HG02973 (cell line): Measurements from ENCODE around the gene SFMBT2.
"Not testable (repeated sequence)": the region's sequence is repeated elsewhere in the genome, so short reads cannot be mapped to it uniquely, and the experiment has no call there.

Source experiments
- ATAC-seq: cut with Tn5 transposase; IDR thresholded peaks from one replicate; pipeline ENCODE4 v1.9.1; 2021; ENCODE audit warnings: moderate library complexity; ENCODE audit not compliant: unreplicated experiment

Gene SFMBT2

DNA sequence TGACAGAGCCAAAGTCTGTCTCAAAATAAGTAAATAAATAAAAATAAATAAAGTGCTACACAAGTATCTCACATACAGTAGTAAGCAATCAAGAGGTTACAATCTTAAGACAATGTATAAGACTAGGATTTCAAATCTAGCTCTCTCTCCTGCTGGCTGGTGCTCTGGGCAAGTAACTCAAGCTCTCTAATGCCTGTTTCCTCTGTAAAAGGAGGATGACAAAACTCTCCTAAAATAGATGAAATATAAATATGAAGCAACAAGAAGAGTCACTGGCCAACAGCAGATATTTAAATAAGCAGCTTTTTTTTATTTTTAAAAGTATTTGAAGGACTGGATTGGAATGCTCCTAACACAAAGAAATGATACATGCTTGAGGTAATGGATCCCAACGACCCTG, 7.2 kb downstream of the SFMBT2 start:
- no peak for ATAC-seq

DNA sequence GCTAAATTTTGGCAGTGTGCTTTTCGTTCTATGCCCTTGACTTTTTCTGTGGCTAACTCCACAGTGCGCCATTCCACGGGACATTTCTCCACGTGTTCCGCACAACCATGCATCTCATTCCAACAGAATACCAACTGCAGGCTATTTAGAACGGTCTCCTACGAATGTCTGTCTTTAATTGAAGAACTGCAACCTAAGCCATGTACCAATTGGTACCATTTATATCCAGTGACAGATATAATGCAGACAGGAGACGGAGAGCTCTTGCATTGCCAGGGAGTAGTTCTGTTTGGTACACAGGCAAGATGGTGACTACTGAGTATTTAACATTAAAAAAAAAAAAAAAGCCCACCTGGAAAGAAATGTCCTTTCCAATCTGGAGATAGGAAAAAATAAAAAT, 9.1 kb downstream of the SFMBT2 start:
- no peak for ATAC-seq

DNA sequence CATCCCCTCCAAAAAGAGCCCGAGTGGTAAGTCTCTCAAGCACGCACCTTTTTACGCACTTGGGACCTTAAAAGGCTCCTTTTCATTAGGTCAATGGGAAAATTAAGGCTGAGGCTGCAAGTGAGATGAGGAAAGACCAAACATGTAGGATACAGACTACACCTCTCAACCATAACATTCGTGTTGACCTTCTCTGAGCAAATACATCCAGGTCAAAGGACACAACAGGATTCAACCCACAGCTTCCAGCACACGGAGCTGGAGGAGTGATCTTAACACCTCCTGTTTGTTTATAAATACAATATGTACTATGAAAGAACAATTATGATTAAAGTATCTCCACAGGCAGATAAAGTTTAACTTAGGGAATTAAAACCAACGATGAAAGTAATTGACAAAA, 9.7 kb downstream of the SFMBT2 start:
- ATAC-seq, result no peak

GRCh38 chr10:7400068-7400715, 10.6 kb downstream of the SFMBT2 start:
- no peak for ATAC-seq

DNA sequence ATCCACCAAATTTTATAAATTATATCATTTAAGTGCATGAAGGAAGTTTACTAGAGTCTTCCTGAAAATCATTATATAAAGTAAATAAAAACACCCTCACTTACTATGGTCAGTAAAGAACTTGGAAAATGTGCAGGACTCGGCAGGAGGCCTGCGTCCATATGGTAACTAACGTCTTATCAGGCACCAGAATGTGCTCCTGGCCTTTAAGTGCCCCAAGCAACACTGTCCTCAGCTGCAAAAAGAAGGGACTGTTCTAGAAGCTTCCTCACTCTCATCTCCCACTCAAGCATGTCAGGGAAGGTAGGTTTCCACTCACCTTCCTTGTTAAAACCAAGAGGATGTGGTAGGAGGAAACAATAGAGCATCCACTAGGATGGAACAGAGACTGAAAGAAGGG, 11.3 kb downstream of the SFMBT2 start:
- no peak for ATAC-seq

DNA sequence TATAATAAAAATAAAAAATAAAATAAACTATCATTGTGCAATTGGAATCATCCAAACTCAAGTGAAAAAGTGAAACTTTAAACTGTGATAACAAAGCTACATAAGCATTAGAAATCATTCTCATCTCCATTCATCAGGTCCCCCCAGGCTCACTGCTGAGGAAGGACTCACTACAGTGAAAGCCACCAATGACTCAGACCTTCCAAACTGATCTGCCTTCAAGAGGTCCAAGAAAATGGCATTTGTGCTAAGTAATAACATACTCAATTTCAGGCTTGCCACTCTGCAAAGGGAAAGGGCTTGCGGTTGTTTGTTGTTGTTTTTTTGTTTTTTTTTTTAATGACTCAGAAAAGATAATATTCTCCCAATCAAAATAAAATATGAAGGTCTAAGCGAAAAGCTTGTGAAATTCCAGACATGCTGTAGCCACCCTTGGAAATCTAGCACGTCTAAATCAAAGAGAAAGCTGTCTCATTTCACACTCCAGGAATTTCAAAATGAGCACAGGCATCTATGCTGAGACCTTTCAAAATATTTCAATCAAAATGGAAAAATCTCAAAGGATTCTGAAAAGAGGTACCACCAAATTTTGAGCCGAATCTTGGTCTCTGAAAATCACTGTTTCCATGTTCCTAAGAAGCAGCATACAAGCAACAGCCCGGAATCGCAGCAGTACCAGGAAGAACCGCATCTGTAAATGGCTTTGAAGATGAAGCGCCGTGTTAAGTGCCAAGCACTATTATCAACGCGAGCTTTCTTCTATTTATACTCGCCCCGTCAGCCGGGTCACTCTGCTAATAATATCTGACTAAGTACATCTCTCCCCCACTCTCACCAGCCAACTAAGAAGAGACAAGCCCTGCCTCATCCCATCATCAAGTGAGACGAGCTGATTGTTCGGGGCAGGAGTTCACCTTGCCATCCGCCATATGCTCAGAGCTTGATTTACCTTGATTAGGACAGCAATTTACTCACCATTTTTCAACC, 13.5 kb downstream of the SFMBT2 start:
- ATAC-seq, result no peak

DNA sequence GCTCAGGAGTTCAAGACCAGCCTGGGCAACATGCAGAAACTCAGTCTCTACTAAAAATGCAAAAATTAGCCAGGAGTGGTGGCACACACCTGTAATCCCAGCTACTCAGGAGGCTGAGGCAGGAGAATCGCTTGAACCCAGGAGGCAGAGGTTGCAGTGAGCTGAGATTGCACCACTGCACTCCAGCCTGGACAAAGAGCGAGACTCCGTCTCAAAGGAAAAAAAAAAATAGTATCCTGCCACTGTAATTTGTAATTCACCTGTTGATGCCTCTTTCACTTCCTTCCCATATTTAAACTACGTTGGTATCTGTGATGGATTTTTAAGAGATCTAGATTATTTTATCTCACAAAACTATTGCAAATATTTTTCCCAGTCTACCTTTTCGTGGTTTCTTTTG, 18.5 kb downstream of the SFMBT2 start:
- not testable (repeated sequence) for ATAC-seq

DNA sequence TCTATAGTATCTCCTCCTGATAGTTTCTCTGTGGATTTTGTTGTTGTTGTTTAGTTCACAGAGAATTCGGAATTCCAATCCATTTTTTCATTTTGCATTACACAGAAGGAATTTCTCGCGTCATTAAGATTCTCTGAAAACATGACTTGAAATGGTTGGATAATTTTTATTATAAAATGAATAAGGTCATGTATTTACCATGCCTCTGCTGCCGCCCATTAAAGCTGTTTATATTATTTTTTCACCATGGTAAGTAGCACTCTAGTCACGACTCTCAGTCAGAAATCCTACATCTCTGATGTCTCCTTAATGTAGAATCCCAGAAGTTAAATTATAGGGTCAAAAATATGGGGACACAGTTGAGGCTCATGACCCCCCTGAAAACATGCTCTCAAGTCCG, 19.1 kb downstream of the SFMBT2 start:
- ATAC-seq, result no peak

GRCh38 chr10:7390689-7391110, 20.1 kb downstream of the SFMBT2 start:
- not testable (repeated sequence) for ATAC-seq

- no peak for ATAC-seq
These were observed 21.0 kb downstream of the SFMBT2 start for GRCh38 chr10:7389844-7390243.

DNA sequence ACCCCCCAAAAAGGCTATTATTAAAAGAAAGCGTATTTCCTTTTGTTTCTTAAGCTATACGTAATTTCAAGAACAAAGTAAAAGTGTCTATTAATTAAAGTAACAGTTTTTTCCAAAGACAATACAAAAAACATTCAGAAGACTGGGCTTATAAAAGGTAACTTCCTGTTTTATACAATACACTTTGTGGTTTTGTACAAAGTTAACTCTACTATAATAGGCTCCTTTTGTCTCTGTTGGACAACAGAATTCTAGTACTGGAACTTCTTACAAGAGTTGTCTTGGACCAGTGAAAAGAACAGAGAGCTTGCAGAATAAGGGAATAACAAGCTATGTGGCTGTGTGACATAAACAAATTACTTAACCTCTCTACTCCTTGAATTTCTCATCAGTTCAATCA, 21.5 kb downstream of the SFMBT2 start:
- no peak for ATAC-seq

DNA sequence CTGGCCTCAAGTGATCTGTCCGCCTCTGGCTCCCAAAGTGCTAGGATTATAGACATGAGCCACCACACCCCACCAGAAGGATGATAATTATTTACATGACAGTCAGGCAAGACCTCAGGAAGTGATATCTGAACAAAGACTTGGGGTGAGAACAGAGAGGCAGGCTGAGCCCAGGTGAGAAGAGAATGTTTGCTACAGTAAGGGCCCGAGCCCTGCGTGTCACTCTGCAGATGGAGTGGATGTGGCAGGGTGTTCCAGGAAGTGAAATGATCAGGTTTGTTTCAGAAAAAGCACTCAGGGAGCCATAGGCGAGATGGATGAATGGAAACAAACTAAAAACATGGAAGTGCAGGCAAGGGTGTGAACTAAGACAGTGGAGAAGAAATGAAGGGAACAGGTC, 22.2 kb downstream of the SFMBT2 start:
- ATAC-seq, result no peak

DNA sequence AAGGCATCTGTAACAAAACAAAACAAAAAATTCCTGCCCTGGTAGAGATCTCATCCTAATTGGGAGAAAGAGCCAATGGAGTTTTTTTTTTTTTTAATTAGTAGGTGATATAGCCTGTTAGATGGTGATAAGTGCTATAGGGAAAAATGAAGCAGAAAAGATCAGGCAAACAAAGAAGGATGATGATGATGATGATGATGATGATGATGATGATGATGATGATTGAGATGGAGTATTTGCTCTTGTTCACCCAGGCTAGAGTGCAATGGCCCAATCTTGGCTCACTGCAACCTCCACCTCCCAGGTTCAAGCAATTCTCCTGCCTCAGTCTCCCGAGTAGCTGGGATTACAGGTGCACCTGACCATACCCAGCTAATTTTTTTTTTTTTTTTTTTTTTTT, 22.7 kb downstream of the SFMBT2 start:
- not testable (repeated sequence) for ATAC-seq

DNA sequence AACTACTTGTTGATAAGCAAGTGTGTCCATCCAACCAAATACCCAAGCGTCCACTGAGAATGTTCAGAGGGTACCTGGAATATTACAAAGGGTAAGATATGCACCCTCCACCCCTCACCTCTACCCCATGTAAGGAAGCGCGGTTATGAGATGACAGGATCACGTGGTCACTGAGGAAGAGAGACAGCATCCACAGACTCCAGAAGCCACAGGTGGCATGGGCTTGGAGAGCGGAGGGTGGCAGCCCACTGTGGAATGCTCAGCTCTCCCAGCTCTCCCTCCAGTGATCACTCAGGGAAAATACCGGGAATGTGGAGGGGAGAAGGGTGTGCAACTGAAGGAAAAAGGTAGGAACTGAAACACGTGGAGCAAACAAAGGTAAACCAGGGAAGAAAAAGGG, 25.7 kb downstream of the SFMBT2 start:
- no peak for ATAC-seq

- ATAC-seq, result no peak
These were observed 27.4 kb downstream of the SFMBT2 start for GRCh38 chr10:7383442-7383841.

DNA sequence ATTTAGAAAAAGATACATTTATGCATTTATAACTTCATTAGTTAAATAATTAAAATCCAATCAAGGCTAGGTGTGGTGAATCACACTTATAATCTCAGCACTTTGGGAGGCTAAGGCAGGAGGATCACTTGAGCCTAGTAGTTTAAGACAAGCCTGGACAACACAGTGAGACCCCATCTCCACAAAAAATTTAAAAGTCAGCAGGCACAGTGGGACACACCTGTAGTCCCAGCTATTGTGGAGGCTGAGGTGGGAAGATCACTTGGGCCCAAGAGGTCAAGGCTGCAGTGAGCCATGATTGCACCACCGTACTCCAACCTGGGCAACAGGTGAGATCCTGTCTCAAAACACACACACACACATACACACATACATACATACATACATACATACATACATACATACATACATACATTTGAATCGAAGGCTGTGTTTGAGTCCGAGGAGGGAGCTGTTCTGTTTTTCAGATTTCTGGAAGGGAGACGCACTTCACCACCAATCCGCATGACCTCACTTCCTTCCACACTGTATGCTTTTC, 30.1 kb downstream of the SFMBT2 start:
- ATAC-seq, result no peak

DNA sequence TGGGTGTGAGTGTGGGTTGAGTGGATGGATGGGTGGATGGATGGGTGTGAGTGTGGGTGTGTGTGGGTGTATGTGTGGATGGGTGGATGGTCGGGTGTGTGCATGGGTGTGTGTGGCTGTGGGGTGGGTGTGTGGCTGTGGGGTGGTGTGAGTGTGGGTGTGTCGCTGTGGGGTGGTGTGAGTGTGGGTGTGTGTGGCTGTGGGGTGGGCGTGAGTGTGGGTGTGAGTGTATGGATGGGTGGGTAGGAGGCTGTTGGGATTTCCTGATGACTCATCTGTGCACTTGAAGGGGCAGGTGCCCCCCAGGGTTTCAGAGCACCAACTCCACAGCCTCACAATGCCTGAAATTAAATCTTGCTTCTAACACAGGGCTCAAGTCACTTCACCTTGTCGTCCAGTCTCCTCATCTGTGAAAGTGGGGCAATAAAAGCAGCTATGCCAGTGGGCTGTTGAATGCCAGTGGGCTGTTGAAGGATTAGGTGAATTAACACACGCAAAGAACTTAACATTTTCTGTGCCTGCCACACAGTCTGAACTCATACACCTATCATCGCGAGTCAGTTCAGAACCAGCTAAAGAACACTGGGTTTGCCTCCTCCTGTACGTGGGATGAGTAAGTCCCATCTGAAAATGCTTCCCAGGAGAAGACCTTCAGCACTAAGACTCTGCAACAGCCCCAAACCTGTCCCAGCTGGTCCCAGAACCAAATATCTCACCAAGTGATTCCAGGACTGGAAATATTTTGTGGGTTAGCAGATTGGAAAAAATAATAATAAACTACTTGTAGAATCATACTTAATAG, 32.0 kb downstream of the SFMBT2 start:
- no peak for ATAC-seq

DNA sequence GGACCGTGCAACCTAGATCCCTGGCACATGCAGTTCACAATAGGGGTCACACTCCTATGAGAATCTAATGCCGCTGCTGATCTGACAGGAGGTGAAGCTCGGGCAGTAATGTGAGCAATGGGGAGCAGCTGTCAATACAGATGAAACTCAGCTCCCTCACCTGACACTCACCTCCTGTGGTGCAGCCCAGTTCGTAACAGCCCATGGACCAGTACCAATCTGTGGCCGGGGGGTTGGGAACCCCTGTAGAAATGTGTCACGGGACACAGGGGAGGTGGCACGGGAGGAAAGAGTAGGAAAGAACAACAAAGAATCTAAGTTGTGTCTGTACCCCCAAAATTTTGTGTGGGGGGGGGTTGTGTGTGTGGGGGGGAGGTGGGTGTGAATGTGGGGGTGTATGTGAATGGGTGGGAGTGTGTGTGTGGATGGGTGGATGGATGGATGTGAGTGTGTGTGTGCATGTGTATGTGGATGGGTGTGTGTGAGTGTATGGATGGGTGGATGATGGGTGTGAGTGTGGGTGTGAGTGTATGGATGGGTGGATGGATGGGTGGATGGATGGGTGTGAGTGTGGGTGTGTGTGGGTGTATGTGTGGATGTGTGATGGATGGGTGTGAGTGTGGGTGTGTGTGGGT, 33.1 kb downstream of the SFMBT2 start:
- no peak for ATAC-seq

GRCh38 chr10:7374795-7375194, 36.0 kb downstream of the SFMBT2 start:
- ATAC-seq, result no peak

- no peak for ATAC-seq
These were observed 37.8 kb downstream of the SFMBT2 start for GRCh38 chr10:7373039-7373438.

DNA sequence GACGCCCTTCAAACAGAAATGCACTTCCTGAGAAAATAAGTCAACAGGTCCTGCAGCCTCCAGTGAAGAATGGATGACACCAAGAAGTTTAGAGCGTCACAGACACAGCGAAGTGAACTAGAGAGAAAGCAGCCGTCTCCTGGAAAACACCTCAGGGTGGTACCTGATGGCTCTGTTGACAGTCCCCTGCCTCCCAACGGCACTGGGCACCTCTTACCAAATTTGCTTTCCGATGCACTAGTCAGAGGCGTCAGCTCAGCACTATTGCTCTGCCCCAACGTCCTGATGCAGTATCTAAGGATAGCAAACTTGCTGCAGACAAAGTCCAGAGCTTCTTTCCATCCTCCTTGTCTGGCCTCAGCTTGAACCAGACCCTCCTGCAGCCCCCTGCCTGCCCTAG, 38.3 kb downstream of the SFMBT2 start:
- no peak for ATAC-seq
